Measurements from ENCODE around the gene MDGA2. TPM values are rescaled to one million over a fixed set of nuclear protein-coding genes. Genes with fewer than 3 reads are reported as not detected.

MDGA2 gene
- total and polyA plus RNA-seq, 2 of the 8 experiments (the other 6 are each of a cell fraction or from before 2014, with no cell fraction given), result 0.11 to 0.69 TPM

- Histone ChIP-seq H4K20me1 (replicated peaks in 1 of 2; ENCODE audit: control insufficient read depth in 1 of 2, insufficient read depth in 2 of 2, low read length in 2 of 2) (no peaks in the 10 kb centered on the region), H3K4ac (replicated peaks; ENCODE audit: insufficient read length, low read depth, low read length) (no peak overlapping the region), H4K5ac (ENCODE audit: insufficient read length, low read depth, low read length) (no peak overlapping the region), H2BK15ac (ENCODE audit: low read length) (no peak overlapping the region), H3K27me3 (replicated peaks in 1 of 4; ENCODE audit: control insufficient read depth in 3 of 4, extremely low read depth in 1 of 4, insufficient read depth in 3 of 4, low read length in 3 of 4) (no peaks in the 10 kb centered on the region), H3K79me1 (ENCODE audit: low read depth, low read length) (no peaks in the 10 kb centered on the region), H2BK12ac (ENCODE audit: low read depth, low read length) (no peak overlapping the region), H3K9ac (replicated peaks in 1 of 4; ENCODE audit: extremely low read depth in 1 of 4, low read depth in 3 of 4, low read length in 3 of 4) (no peak overlapping the region), H4K91ac (replicated peaks; ENCODE audit: insufficient read length, low read length) (no peak overlapping the region), H3K23me2 (ENCODE audit: low read depth, low read length) (no peaks in the 10 kb centered on the region), H2AK5ac (ENCODE audit: low read depth, low read length) (no peak overlapping the region), H2BK20ac (ENCODE audit: low read length) (no peak overlapping the region), H3K14ac (ENCODE audit: insufficient read length) (no peak overlapping the region), H3K27ac (ENCODE audit: low read depth, low read length) (no peak overlapping the region), H3K4me2 (ENCODE audit: insufficient read depth in 1 of 2, low read depth in 2 of 2, low read length in 2 of 2) (no peak overlapping the region), H3K56ac (replicated peaks; ENCODE audit: insufficient read length, low read depth, low read length) (no peak overlapping the region), H3K36me3 (ENCODE audit: control insufficient read depth in 2 of 4, insufficient read depth in 4 of 4, low read length in 3 of 4) (no peaks in the 10 kb centered on the region), H3K79me2 (ENCODE audit: control insufficient read depth in 1 of 2, insufficient read depth in 2 of 2, low read length in 2 of 2) (no peaks in the 10 kb centered on the region), H2AFZ (ENCODE audit: low read length) (no peak overlapping the region), H3K23ac (ENCODE audit: insufficient read length) (no peak overlapping the region), H3K18ac (ENCODE audit: extremely low read depth, low read length) (no peak overlapping the region), H3K4me1 (replicated peaks in 1 of 4; ENCODE audit: control insufficient read depth in 3 of 4, insufficient read depth in 4 of 4, low read length in 3 of 4) (no peaks in the 10 kb centered on the region), H3K4me3 (ENCODE audit: extremely low read depth in 1 of 4, insufficient read depth in 2 of 4, low read depth in 3 of 4, low read length in 4 of 4) (no peak overlapping the region), H3K9me3 (ENCODE audit: insufficient read depth in 2 of 2, low read depth in 1 of 2, low read length in 1 of 2) (no peaks in the 10 kb centered on the region), H2BK5ac (ENCODE audit: low read depth, low read length) (no peak overlapping the region), H4K8ac (ENCODE audit: extremely low read depth, insufficient read depth, low read length) (no peak overlapping the region), H2BK120ac (replicated peaks; ENCODE audit: low read depth, low read length) (no peak overlapping the region)
- POLR2A ChIA-PET (ENCODE audit: partially characterized antibody), result no interaction called here
- 83% methylated on average over 1 of the region's 1 CpG; no CpG with 5 or more reads in 1 of the 2 experiments for WGBS, 2 experiments (ENCODE audit: extremely low coverage in 1 of 2, insufficient coverage in 1 of 2, insufficient read length in 1 of 2, insufficient replicate concordance in 2 of 2, low coverage in 1 of 2, low lambda C conversion rate in 2 of 2, missing lambda C conversion rate in 1 of 2)
- CTCF ChIA-PET (ENCODE audit: partially characterized antibody), result no interaction called here
- DNase-seq (ENCODE audit: low read depth in 1 of 2, low spot score in 2 of 2) (no peak), FAIRE-seq (no peak)
- TF ChIP-seq GABPA (IDR thresholded peaks at IDR 0.05; ENCODE audit: borderline replicate concordance, insufficient read depth, low read length) (no peak), MAFK (IDR thresholded peaks at IDR 0.05; ENCODE audit: low read depth, low read length) (no peak), SP2 (IDR thresholded peaks at IDR 0.05; ENCODE audit: low read length) (no peak), CTBP2 (IDR thresholded peaks at IDR 0.05; ENCODE audit: borderline replicate concordance, insufficient read depth, insufficient read length, low read length) (no peak), SIRT6 (IDR thresholded peaks at IDR 0.05; ENCODE audit: low read length) (no peak), YY1 (IDR thresholded peaks at IDR 0.05; ENCODE audit: low read depth, low read length) (no peak), MAX (IDR thresholded peaks at IDR 0.05) (no peak), EZH2 (IDR thresholded peaks at IDR 0.05; ENCODE audit: low read depth, low read length, severe bottlenecking) (no peak), ATF2 (IDR thresholded peaks at IDR 0.05; ENCODE audit: low read length) (no peak)
- TF ChIP-seq, protein P1, sequence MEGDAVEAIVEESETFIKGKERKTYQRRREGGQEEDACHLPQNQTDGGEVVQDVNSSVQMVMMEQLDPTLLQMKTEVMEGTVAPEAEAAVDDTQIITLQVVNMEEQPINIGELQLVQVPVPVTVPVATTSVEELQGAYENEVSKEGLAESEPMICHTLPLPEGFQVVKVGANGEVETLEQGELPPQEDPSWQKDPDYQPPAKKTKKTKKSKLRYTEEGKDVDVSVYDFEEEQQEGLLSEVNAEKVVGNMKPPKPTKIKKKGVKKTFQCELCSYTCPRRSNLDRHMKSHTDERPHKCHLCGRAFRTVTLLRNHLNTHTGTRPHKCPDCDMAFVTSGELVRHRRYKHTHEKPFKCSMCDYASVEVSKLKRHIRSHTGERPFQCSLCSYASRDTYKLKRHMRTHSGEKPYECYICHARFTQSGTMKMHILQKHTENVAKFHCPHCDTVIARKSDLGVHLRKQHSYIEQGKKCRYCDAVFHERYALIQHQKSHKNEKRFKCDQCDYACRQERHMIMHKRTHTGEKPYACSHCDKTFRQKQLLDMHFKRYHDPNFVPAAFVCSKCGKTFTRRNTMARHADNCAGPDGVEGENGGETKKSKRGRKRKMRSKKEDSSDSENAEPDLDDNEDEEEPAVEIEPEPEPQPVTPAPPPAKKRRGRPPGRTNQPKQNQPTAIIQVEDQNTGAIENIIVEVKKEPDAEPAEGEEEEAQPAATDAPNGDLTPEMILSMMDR (IDR thresholded peaks at IDR 0.05; ENCODE audit: control extremely low read depth in 1 of 3, insufficient read depth in 1 of 3, low read depth in 1 of 3, low read length in 3 of 3), result no peak
These were observed 378.0 kb downstream of the MDGA2 start for GRCh38 chr14:47297374-47297773.

Measured in H1 (cell line).